Activated T-helper 1 cell treated with Interleukin-2 at 50 U/mL for 16 hours (primary cell): ENCODE measurements around the gene UBE2E2.

Experiments used
- DNase-seq: peaks from one replicate; pipeline ENCODE4 v3.0.0-alpha.2; 2020; ENCODE audit warnings: low read depth

The UBE2E2 gene

DNA sequence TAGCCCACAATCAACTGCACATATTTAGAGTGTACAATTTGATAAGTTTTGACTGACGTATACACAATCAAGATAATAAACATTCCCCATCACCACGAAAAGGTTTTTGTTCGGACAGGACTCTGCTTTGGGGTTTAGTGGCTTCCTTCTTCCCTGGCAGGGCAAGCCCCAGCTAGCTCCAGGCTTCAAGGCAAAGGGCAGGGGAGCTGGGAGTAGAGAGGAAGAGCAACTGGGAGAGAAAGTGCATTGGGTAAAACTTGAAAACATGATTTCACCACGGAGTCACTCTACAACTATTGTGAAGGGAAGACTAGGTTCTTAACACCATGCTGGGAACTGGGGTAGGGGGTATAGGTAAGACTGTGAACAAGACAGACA, 417.5 kb downstream of the UBE2E2 start:
- no peak for DNase-seq

DNA sequence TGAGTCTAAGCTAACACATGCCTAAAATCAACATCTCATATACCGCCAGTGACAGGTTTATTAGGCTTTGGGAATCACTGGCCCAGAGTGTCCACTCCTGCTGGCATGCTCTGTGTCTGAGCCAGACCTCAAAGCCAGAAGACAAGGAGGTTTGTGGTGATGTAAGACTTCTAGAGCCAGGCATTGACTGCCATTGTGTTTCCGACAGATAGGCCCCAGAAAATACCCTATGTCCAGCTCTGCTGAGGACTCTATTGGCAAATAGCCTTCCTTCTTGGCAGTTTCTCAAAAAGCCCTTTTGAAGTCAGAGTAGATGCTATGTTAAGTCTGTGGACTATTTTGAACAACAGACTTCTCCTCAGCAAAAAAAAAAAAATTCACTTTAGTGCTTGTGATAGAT, 420.7 kb downstream of the UBE2E2 start:
- no peak for DNase-seq

DNA sequence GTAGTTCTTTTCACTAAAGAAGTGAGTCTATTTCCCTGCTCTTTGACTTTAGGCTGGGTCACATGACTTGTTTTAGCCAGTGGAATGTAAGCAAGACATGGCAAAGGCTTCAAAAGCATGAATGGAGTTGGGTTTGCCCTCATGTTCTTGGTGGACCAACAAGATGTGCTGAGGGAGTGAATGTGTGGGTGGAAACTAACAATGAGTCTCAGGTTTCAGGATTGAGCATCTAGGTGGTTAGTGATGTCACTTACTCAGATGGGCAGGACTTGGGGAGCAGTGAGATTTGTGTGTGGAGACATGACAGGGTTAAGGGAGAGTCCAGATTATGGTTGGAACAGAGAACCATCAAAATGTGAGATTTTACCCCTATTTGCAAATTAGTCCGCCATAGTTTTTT, 421.2 kb downstream of the UBE2E2 start:
- DNase-seq: no peak

DNA sequence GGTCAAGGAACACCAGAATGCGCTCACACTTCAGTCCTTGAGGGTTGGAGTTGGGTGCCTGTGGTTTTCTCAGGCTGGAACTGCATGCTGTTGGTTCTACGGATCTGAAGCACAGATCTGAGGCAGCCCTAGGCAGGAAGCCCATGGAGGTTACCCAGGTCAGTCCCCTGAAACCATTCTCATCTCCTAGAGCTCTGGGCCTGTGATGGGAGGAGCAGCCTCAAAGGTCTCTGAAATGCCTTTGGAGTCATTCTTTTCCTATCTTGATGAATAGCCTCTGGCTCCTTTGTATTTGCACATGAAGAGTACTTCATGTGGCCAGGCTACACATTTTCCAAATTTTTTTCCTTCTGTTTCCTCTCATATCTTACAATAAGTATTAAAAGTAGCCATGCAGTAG, 423.3 kb downstream of the UBE2E2 start:
- DNase-seq: no peak

DNA sequence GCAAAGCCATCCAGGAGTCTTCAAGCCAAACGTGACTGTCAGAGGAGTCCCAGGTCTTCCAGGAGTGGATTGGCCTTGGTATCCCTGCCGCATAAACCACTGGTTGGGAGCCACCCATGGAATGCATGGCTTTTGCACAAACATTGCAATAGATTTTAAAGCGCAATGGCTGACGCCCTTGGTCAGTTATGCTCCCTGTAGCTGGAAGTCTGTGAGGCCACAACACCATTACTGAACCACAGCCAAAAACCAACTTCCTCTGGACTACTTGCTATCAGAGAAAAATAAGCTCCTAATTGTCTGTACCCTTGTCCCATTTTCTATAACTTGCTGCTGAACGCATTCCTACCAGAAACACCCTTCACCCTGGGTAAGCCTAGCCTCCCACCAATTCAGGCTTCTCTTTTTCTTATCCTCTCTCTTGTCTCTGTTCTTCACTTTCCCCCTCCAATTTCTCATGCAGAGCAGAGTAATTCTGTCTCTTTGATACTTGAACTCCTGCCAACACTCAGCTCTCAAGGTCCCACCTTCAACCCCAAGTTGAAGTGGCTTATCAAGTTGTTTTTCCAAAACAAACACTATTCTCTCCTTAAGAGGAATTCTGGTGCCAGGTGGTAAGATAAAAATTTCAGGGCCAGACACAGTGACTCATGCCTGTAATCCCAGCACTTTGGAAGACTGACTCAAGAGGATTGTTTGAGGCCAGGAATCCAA, 426.2 kb downstream of the UBE2E2 start:
- DNase-seq: no peak

DNA sequence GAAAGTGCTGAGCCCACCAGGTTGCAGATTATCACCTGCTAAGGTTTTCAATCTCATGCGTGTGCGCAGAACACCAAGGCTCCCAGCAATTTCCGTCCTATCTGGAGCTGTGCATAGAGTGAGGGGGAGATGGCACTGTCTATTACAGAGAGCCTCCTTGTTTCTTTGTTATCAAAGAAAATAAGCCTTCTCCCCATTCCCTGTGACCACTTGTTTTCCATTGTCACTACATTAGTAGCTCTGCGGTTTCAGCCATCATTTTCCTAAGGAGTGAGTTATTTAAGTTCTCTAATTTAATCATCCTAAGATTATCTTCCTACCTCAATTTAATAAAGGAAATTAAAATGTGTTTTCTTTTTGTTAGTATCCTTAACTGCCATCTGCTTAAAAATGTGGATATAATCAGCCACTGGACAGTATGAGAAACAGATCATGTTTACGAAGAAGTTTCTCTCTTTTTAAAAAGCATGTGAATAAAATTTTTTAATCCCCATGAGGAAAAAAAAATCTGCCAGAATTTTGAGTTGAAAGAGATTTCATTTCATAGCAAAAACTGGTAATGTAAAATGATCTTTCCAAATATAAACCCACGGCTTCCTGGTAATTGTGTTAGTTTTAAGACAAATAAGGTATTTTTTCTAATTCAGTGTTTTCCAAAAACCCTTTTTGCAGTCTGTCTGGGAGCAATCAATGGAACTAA, 430.3 kb downstream of the UBE2E2 start:
- DNase-seq: no peak

DNA sequence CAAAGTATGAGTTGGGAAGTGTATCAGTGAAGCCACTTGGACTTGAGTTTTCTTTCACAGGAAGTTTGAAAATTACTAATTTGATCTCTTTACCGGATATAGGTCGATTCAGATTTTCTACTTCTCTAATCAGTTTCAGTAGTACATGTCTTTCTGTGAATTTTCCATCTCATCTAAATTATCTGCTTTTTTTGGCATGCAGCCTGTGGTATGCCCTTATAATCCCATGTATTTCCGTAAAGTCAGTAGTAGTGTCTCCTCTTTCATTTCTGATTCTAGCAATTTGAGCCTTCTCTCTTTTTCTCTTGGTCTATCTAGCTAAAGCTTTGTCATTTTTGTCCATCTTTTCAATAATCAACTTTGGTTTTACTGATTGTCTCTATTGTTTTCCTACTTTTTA, 434.2 kb downstream of the UBE2E2 start:
- DNase-seq: no peak

DNA sequence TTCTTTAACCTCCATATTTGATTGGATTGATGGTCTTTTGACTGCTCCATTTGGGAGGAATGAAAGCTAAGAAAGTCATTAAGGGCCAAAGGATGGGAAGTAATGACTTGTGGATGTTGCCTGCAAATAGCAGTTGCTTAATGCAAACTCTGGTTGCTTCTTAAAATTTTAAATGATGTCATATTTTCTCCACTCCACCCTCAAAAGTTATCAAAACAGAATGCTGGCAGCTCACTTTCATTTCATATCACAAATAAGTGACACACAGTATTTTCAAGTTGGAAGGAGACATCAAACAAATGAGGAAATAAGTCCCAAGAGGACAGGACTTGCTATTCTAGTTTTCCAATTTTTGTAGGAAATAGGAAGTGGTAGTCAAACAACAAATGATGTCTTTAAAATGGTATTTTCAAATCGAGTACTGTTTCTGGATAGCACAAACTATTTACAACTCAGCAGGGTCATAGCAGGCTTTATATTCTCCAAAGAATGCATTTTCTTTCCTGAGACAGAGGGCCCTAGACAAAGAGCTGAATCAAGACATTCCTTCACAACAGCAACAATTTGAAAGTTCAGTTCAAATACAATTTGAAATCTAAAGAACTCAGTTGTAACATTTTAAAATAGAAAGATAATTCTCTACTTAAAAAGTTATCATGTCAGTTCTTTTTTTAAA, 437.5 kb downstream of the UBE2E2 start:
- DNase-seq: no peak
